ENCODE data around the gene NDST3.
"Not testable (repeated sequence)": the region's sequence is repeated elsewhere in the genome, so short reads cannot be mapped to it uniquely, and the experiment has no call there.

Gene NDST3

DNA sequence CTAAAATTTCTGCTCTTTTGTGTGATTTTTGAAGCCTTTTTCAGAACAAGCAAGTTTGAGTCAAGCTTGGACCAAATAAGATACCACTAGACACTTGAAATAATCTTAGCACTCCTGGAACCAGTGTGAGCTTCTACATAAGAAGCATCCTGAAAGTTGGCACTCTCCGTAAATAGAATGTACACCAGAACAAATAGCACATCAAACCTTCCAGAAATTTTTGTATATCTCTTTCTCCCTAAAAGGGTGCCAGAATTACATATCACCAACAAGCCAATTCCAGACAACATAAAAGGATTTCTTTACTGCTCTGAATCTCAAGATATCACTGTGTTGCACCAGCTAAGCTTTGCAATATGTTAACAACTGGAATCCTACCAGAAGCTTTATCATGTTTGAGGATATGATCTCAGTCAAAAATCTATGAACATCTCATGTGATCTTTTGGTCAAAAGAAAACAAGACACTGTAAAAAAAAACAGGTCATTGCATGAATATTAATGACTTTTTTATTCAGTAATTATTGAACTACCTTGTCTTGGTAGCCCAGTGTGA, 201.4 kb downstream of the NDST3 start:
- no peaks in the 10 kb centered on the region for H3K4me1 ChIP-seq (ENCODE audit: insufficient read depth, low read length)
- no peaks in the 10 kb centered on the region for H3K36me3 ChIP-seq (ENCODE audit: insufficient read depth, low read length)
- H3K4me3 ChIP-seq (ENCODE audit: low read length): no peak overlapping the region
- no peaks in the 10 kb centered on the region for H3K27me3 ChIP-seq (ENCODE audit: insufficient read depth, low read length)
- no peaks in the 10 kb centered on the region for H3K9me3 ChIP-seq (ENCODE audit: insufficient read depth, low read depth, low read length)
- H3K9ac ChIP-seq (ENCODE audit: low read depth, low read length): no peak overlapping the region
- 96% methylated on average over 1 of the region's 1 CpG for WGBS
- no peak overlapping the region for H3K27ac ChIP-seq (ENCODE audit: low read depth, low read length)

DNA sequence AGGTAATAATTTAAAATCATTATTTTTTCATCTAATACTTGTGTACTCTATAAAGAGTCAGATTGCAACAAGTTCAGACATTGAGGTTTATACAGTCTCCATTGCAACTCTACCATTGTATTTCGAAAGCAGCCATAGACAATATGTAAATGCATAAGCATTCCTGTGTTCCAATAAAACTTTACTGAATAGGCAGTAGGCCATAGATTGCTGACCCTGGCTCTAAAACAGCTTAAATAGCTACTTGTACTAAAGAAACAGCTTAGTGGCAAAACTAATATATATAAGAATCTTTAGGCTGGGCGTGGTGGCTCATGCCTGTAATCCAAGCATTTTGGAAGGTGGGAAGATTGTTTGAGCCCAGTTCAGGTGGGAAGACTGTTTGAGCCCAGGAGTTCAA, 203.2 kb downstream of the NDST3 start:
- Histone ChIP-seq H3K36me3 (ENCODE audit: insufficient read depth, low read length) (no peaks in the 10 kb centered on the region), H3K27ac (ENCODE audit: low read depth, low read length) (no peak overlapping the region), H3K4me1 (ENCODE audit: insufficient read depth, low read length) (no peaks in the 10 kb centered on the region), H3K9ac (ENCODE audit: low read depth, low read length) (no peak overlapping the region), H3K27me3 (ENCODE audit: insufficient read depth, low read length) (no peaks in the 10 kb centered on the region), H3K4me3 (ENCODE audit: low read length) (no peak overlapping the region), H3K9me3 (ENCODE audit: insufficient read depth, low read depth, low read length) (no peaks in the 10 kb centered on the region)
- 93% methylated on average over 2 of the region's 2 CpGs for WGBS

DNA sequence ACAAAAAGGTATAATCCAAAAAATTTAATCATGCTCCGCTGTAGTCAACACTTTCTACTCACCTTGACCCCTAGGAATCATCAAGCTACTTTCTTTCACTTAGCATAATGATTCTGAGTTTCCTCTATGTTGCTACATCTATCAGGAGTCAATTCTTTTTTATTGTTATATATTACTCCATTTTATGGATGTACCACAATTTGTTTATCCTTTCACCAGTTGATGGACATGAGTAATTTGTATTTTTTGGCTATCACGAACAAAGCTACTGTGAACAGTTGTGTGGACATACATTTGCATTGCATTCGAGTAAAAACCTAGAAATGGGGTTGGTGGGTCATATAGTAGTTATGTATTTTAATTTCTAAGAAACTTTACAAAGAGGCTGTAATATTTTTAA, 215.6 kb downstream of the NDST3 start:
- no peaks in the 10 kb centered on the region for H3K4me1 ChIP-seq (ENCODE audit: insufficient read depth, low read length)
- no peaks in the 10 kb centered on the region for H3K27me3 ChIP-seq (ENCODE audit: insufficient read depth, low read length)
- no peak overlapping the region for H3K27ac ChIP-seq (ENCODE audit: low read depth, low read length)
- 92% methylated on average over 3 of the region's 3 CpGs for WGBS
- no peaks in the 10 kb centered on the region for H3K36me3 ChIP-seq (ENCODE audit: insufficient read depth, low read length)
- H3K9ac ChIP-seq (ENCODE audit: low read depth, low read length): no peak overlapping the region
- H3K4me3 ChIP-seq (ENCODE audit: low read length): no peak overlapping the region
- H3K9me3 ChIP-seq (ENCODE audit: insufficient read depth, low read depth, low read length): peaks cover 6% of the 10 kb centered on the region; the same call in 1 of the 2 replicates

DNA sequence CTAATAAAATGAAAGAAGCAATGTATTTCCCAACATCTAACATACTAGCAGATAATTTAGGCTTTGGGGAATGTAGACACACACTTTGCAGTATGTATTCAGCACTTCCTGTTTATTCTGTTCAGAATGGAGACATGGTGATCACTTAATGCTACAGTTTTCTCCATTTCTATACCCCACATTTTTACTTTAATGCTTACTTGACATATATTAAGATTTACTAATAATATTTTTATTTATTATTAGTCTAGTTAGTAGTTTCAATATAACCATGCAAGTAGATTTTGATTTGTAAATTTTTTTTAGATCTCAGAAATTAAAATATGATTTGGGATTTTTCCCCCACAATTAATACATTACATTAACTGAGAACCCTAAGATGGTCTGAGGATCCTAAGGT, 220.1 kb downstream of the NDST3 start:
- no peaks in the 10 kb centered on the region for H3K36me3 ChIP-seq (ENCODE audit: insufficient read depth, low read length)

DNA sequence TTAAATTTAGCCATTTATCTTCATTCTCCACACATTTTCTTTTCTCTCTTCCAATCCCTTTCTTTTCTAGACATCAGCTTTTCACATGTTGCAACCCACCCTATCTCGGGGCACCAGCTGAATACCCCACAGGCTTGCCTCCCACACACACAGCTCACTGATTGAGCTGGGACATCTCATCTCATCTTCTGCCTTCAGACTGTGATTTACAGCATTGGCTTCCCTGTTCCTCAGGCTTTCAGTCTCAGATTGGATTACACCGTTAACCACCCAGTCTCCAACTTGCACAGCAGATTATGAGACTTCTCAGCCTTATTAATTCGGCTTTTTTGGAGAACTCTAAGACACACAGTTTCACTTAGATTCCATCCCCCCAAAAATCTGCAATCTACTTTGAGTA, 224.8 kb downstream of the NDST3 start:
- no peaks in the 10 kb centered on the region for H3K4me1 ChIP-seq (ENCODE audit: insufficient read depth, low read length)
- 89% methylated on average over 3 of the region's 3 CpGs for WGBS

More for the DNA sequence above, 220.1 kb downstream of the NDST3 start:
- peaks cover 6% of the 10 kb centered on the region; the same call in 1 of the 2 replicates for H3K9me3 ChIP-seq (ENCODE audit: insufficient read depth, low read depth, low read length)
- H3K27me3 ChIP-seq (ENCODE audit: insufficient read depth, low read length): no peaks in the 10 kb centered on the region
- no peak overlapping the region for H3K27ac ChIP-seq (ENCODE audit: low read depth, low read length)
- no peak overlapping the region for H3K4me3 ChIP-seq (ENCODE audit: low read length)
- no peaks in the 10 kb centered on the region for H3K4me1 ChIP-seq (ENCODE audit: insufficient read depth, low read length)
- no peak overlapping the region for H3K9ac ChIP-seq (ENCODE audit: low read depth, low read length)

DNA sequence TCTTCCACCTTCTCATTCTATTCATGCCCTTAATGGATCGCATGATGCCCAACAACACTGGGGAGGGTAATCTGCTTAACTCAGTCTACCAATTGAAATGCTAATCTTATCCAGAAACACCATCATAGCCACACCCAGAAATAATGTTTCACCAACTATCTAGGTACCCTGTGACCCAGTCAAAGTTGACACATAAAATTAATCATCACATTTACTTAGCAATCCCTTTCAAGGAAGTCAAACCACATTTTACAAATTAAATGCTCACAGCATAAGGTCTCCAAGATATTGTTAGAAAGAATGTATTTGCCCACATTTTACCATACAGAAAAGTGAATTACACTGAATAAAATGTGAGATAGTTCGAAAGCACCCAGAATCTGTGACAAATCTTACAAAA, 226.0 kb downstream of the NDST3 start:
- Histone ChIP-seq H3K27me3 (ENCODE audit: insufficient read depth, low read length) (peaks cover 4% of the 10 kb centered on the region; the same call in 1 of the 2 replicates), H3K27ac (ENCODE audit: low read depth, low read length) (no peak overlapping the region), H3K4me3 (ENCODE audit: low read length) (no peak overlapping the region), H3K4me1 (ENCODE audit: insufficient read depth, low read length) (no peaks in the 10 kb centered on the region), H3K36me3 (ENCODE audit: insufficient read depth, low read length) (no peaks in the 10 kb centered on the region), H3K9me3 (ENCODE audit: insufficient read depth, low read depth, low read length) (no peaks in the 10 kb centered on the region), H3K9ac (ENCODE audit: low read depth, low read length) (no peak overlapping the region)
- 96% methylated on average over 1 of the region's 2 CpGs for WGBS

More for the DNA sequence above, 224.8 kb downstream of the NDST3 start:
- Histone ChIP-seq H3K27me3 (ENCODE audit: insufficient read depth, low read length) (no peaks in the 10 kb centered on the region), H3K9me3 (ENCODE audit: insufficient read depth, low read depth, low read length) (no peaks in the 10 kb centered on the region), H3K27ac (ENCODE audit: low read depth, low read length) (no peak overlapping the region), H3K9ac (ENCODE audit: low read depth, low read length) (no peak overlapping the region), H3K4me3 (ENCODE audit: low read length) (no peak overlapping the region), H3K36me3 (ENCODE audit: insufficient read depth, low read length) (no peaks in the 10 kb centered on the region)

DNA sequence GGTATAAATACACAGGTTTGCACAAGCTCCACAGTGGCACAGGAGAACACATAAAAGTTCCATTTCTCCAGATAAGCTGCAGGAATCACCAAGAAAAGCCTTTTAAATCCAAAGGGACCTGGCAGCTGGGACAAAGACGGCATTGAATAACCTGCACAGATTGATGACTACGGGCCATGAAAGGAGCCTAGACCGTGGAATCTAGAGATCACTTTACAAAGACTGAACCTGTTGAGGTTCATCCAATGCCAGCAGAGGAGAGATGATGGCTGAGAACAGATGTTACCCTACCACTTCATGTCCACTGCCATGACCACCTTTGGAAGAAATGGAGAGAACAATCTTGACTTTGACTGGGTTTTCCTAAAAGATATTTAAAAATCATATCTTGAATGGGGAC, 229.8 kb downstream of the NDST3 start:
- no peaks in the 10 kb centered on the region for H3K4me1 ChIP-seq (ENCODE audit: insufficient read depth, low read length)
- WGBS: 94% methylated on average over 3 of the region's 3 CpGs
- H3K9ac ChIP-seq (ENCODE audit: low read depth, low read length): no peak overlapping the region
- H3K27me3 ChIP-seq (ENCODE audit: insufficient read depth, low read length): peaks cover 4% of the 10 kb centered on the region; the same call in 1 of the 2 replicates
- H3K27ac ChIP-seq (ENCODE audit: low read depth, low read length): no peak overlapping the region
- H3K4me3 ChIP-seq (ENCODE audit: low read length): no peak overlapping the region
- H3K36me3 ChIP-seq (ENCODE audit: insufficient read depth, low read length): no peaks in the 10 kb centered on the region
- H3K9me3 ChIP-seq (ENCODE audit: insufficient read depth, low read depth, low read length): no peaks in the 10 kb centered on the region

DNA sequence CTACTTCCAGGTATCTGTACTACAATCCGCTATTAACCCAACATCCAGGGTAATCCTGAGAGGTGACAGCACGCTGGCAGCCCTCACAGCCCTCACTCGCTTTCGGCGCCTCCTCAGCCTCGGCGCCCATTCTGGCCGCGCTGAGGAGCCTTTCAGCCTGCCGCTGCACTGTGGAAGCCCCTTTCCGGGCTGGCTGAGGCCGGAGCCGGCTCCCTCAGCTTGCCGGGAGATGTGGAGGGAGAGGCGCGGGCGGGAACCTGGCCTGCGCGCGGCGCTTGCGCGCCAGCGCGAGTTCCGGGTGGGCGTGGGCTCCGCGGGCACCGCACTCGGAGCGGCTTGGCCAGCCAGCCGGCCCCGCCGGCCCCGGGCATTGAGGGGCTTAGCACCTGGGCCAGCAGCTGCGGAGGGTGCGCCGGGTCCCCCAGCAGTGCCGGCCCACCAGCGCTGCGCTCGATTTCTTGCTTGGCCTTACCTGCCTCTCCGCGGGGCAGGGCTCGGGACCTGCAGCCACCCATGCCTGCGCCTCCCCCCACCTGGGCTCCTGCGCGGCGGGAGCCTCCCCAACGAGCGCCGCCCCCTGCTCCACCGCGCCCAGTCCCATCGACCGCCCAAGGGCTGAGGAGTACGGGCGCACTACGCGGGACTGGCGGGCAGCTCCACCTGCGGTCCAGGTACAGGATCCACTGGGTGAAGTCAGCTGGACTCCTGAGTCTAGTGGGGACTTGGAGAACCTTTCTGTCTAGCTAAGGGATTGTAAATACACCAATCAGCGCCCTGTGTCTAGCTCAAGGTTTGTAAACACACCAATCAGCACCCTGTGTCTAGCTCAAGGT, 231.2 kb downstream of the NDST3 start:
- Histone ChIP-seq H3K9ac (ENCODE audit: low read depth, low read length) (no peak overlapping the region), H3K4me3 (ENCODE audit: low read length) (peak overlapping the region; percentile 39), H3K9me3 (ENCODE audit: insufficient read depth, low read depth, low read length) (no peaks in the 10 kb centered on the region), H3K27ac (ENCODE audit: low read depth, low read length) (no peak overlapping the region), H3K4me1 (ENCODE audit: insufficient read depth, low read length) (no peaks in the 10 kb centered on the region), H3K36me3 (ENCODE audit: insufficient read depth, low read length) (no peaks in the 10 kb centered on the region), H3K27me3 (ENCODE audit: insufficient read depth, low read length) (peaks cover 4% of the 10 kb centered on the region; the same call in 1 of the 2 replicates)
- WGBS: 89% methylated on average over 64 of the region's 64 CpGs

DNA sequence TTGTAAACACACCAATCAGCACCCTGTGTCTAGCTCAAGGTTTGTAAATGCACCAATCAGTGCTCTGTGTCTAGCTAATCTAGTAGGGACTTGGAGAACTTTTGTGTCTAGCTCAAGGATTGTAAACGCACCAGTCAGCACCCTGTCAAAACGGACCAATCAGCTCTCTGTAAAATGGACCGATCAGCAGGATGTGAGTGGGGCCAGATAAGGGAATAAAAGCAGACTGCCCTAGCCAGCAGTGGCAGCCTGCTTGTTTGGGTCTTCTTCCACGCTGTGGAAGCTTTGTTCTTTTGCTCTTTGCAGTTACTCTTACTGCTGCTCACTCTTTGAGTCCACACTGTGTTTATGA, 231.8 kb downstream of the NDST3 start:
- not testable (repeated sequence) for H3K9ac ChIP-seq (ENCODE audit: low read depth, low read length); H3K36me3 ChIP-seq (ENCODE audit: insufficient read depth, low read length); H3K9me3 ChIP-seq (ENCODE audit: insufficient read depth, low read depth, low read length); H3K27ac ChIP-seq (ENCODE audit: low read depth, low read length); H3K27me3 ChIP-seq (ENCODE audit: insufficient read depth, low read length); H3K4me1 ChIP-seq (ENCODE audit: insufficient read depth, low read length); H3K4me3 ChIP-seq (ENCODE audit: low read length)
- WGBS: 97% methylated on average over 4 of the region's 4 CpGs

DNA sequence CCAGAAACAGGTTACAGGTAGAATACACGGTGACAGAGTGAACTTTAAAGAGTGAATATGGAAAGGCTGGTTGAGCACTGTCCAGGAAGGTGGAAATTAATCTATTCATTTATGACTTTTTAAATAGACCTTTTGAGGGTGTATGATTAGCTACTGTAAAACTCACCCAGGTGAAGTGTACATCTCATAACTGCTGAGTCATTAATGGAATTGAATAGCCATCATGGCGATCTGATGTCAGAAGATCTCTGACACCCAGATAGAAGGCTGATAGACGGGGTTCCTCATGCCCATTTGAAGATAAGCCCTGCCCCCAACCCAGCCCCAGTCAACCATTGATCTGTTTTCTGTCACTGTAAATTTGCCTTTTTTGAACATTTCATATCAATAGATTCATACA, 234.5 kb downstream of the NDST3 start:
- H3K4me3 ChIP-seq (ENCODE audit: low read length): no peak overlapping the region
- peaks cover 4% of the 10 kb centered on the region; the same call in 1 of the 2 replicates for H3K27me3 ChIP-seq (ENCODE audit: insufficient read depth, low read length)
- no peaks in the 10 kb centered on the region for H3K9me3 ChIP-seq (ENCODE audit: insufficient read depth, low read depth, low read length)
- 89% methylated on average over 3 of the region's 3 CpGs for WGBS
- H3K9ac ChIP-seq (ENCODE audit: low read depth, low read length): no peak overlapping the region
- no peaks in the 10 kb centered on the region for H3K4me1 ChIP-seq (ENCODE audit: insufficient read depth, low read length)
- H3K27ac ChIP-seq (ENCODE audit: low read depth, low read length): no peak overlapping the region
- H3K36me3 ChIP-seq (ENCODE audit: insufficient read depth, low read length): no peaks in the 10 kb centered on the region

DNA sequence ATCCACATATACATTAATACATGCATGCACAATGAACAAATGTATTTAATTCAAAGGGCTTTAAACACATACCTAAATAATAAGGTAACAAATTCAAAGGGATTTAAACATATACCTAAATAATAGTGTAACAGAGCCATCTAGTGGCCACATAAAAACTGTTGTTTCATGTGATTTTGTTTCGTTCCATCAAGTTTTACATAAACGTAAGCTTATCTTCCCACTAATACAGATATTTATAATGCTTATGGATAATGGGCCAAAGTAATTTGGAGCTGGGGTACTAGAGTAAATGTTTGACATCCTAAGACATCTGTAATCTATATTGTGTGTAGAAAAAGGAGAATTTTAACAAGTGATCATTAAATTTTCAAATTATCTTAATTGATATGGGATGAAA, 236.2 kb downstream of the NDST3 start:
- Histone ChIP-seq H3K4me1 (ENCODE audit: insufficient read depth, low read length) (no peaks in the 10 kb centered on the region), H3K27me3 (ENCODE audit: insufficient read depth, low read length) (no peaks in the 10 kb centered on the region), H3K4me3 (ENCODE audit: low read length) (no peak overlapping the region), H3K36me3 (ENCODE audit: insufficient read depth, low read length) (no peaks in the 10 kb centered on the region), H3K9ac (ENCODE audit: low read depth, low read length) (no peak overlapping the region), H3K9me3 (ENCODE audit: insufficient read depth, low read depth, low read length) (no peaks in the 10 kb centered on the region), H3K27ac (ENCODE audit: low read depth, low read length) (no peak overlapping the region)
- no CpG with 5 or more reads among the region's 2 CpGs for WGBS

Measured in HUES64 (cell line).